GM23338 (cell line): ENCODE measurements around the gene SORBS2. TPM values are rescaled to one million over a fixed set of nuclear protein-coding genes. Genes with fewer than 3 reads are reported as not detected.

Experiments
- ATAC-seq: fragments of 200-7000 bp; cut with Tn5 transposase; 3 replicates; pipeline ENCODE4 v1.9.1; 2020
- DNase-seq: peaks from one replicate; pipeline ENCODE4 v3.0.0-alpha.2; 2015; ENCODE audit warnings: low spot score
- H2AFZ ChIP-seq: fragments of 200-600 bp; sonication (generic); 2 replicates; pipeline ENCODE4 v1.8.0; 2016; ENCODE audit warnings: antibody characterized with exemption, mild to moderate bottlenecking, moderate library complexity
- H3F3A ChIP-seq: fragments of 200-600 bp; sonication (generic); replicated peaks from 2 replicates; pipeline ENCODE4 v1.8.0; 2017; ENCODE audit warnings: antibody characterized with exemption, mixed run types, low read depth
- H3K27ac ChIP-seq: fragments of 200-600 bp; sonication (generic); 2 replicates; pipeline ENCODE4 v1.6.1; 2016; ENCODE audit warnings: low read depth
- H3K27me3 ChIP-seq: fragments of 200-600 bp; sonication (generic); 2 replicates; pipeline ENCODE4 v1.8.0; 2016; ENCODE audit warnings: mild to moderate bottlenecking, mixed run types, moderate library complexity; ENCODE audit not compliant: insufficient read depth
- H3K36me3 ChIP-seq: fragments of 200-600 bp; sonication (generic); 2 replicates; pipeline ENCODE4 v1.8.0; 2016; ENCODE audit warnings: mild to moderate bottlenecking; ENCODE audit not compliant: insufficient read depth
- H3K4me1 ChIP-seq: fragments of 200-600 bp; sonication (generic); 2 replicates; pipeline ENCODE4 v1.8.0; 2016; ENCODE audit warnings: mild to moderate bottlenecking, moderate library complexity; ENCODE audit not compliant: insufficient read depth
- H3K4me2 ChIP-seq: fragments of 200-600 bp; sonication (generic); 2 replicates; pipeline ENCODE4 v1.7.1; 2017; ENCODE audit warnings: mixed run types
- H3K4me3 ChIP-seq: fragments of 200-600 bp; sonication (generic); 2 replicates; pipeline ENCODE4 v1.6.1; 2016; ENCODE audit warnings: mixed run types
- H3K79me2 ChIP-seq: fragments of 200-600 bp; sonication (generic); replicated peaks from 2 replicates; pipeline ENCODE4 v1.8.0; 2017; ENCODE audit warnings: mild to moderate bottlenecking; ENCODE audit not compliant: insufficient read depth
- H3K9me2 ChIP-seq: fragments of 200-600 bp; sonication (generic); 2 replicates; pipeline ENCODE4 v1.8.0; 2017; ENCODE audit not compliant: insufficient read depth
- H4K20me1 ChIP-seq: fragments of 200-600 bp; sonication (generic); replicated peaks from 2 replicates; pipeline ENCODE4 v1.8.0; 2017; ENCODE audit warnings: mild to moderate bottlenecking; ENCODE audit not compliant: insufficient read depth
- H3K27ac Mint-ChIP-seq: 2 replicates; pipeline ENCODE4 v1.8.0; 2020; ENCODE audit warnings: inconsistent platforms, mild to moderate bottlenecking, moderate library complexity, mixed read lengths
- H3K27me3 Mint-ChIP-seq: 3 replicates; pipeline ENCODE4 v1.8.0; 2022; ENCODE audit warnings: low read depth, mild to moderate bottlenecking, moderate library complexity, mixed read lengths, inconsistent platforms; ENCODE audit not compliant: insufficient read depth, poor library complexity
- H3K36me3 Mint-ChIP-seq: 3 replicates; pipeline ENCODE4 v1.8.0; 2021; ENCODE audit warnings: low read depth, mild to moderate bottlenecking, inconsistent platforms, moderate library complexity, mixed read lengths
- H3K4me1 Mint-ChIP-seq: 3 replicates; pipeline ENCODE4 v1.8.0; 2020; ENCODE audit warnings: mild to moderate bottlenecking, inconsistent platforms, mixed read lengths
- H3K4me3 Mint-ChIP-seq: 3 replicates; pipeline ENCODE4 v1.8.0; 2021; ENCODE audit warnings: moderate library complexity, mild to moderate bottlenecking, inconsistent platforms, mixed read lengths
- H3K9me3 Mint-ChIP-seq: 3 replicates; pipeline ENCODE4 v1.8.0; 2020; ENCODE audit warnings: moderate library complexity, mild to moderate bottlenecking, inconsistent platforms, mixed read lengths
- CREB1 ChIP-seq: fragments of 250-450 bp; sonication (Bioruptor Pico); IDR thresholded peaks from 2 replicates; pipeline ENCODE4 v1.5.0; 2020; ENCODE audit warnings: low read depth, mild to moderate bottlenecking, moderate library complexity
- CTCF ChIP-seq, 2 experiments: fragments of 200-600 bp in 1 of 2; sonication (generic) in 1 of 2; conservative IDR thresholded peaks; 2 replicates each; pipeline versions ENCODE4 v1.5.1 to v1.6.1; 2016 to 2017; ENCODE audit warnings: antibody characterized with exemption in 2 of 2, low read depth in 2 of 2, mild to moderate bottlenecking in 2 of 2, moderate library complexity in 1 of 2
- ETS1 ChIP-seq: IDR thresholded peaks from 2 replicates; pipeline ENCODE4 v1.6.1; 2016; ENCODE audit warnings: antibody characterized with exemption
- EZH2 ChIP-seq: fragments of 200-600 bp; sonication (generic); IDR thresholded peaks from one replicate; pipeline ENCODE4 v1.8.0; 2017; ENCODE audit warnings: antibody characterized with exemption, mild to moderate bottlenecking, low read depth; ENCODE audit not compliant: unreplicated experiment
- EZH2phosphoT487 ChIP-seq: fragments of 200-600 bp; sonication (generic); IDR thresholded peaks from one replicate; pipeline ENCODE4 v1.8.1; 2018; ENCODE audit warnings: antibody characterized with exemption; ENCODE audit not compliant: unreplicated experiment
- JUNB ChIP-seq: IDR thresholded peaks from one replicate; pipeline ENCODE4 v1.6.1; 2016; ENCODE audit warnings: antibody characterized with exemption; ENCODE audit not compliant: unreplicated experiment
- NANOG ChIP-seq: IDR thresholded peaks from 2 replicates; pipeline ENCODE4 v1.6.1; 2016; ENCODE audit warnings: antibody characterized with exemption, borderline replicate concordance
- POLR2AphosphoS5 ChIP-seq: IDR thresholded peaks from 2 replicates; pipeline ENCODE4 v1.6.1; 2016; ENCODE audit warnings: antibody characterized with exemption, low read depth
- REST ChIP-seq: IDR thresholded peaks from one replicate; pipeline ENCODE4 v1.6.1; 2018; ENCODE audit warnings: antibody characterized with exemption; ENCODE audit not compliant: unreplicated experiment
- STAT1 ChIP-seq: IDR thresholded peaks from one replicate; pipeline ENCODE4 v1.6.1; 2016; ENCODE audit warnings: antibody characterized with exemption; ENCODE audit not compliant: unreplicated experiment
- ZNF114 ChIP-seq: fragments of 250-450 bp; sonication (Bioruptor Pico); IDR thresholded peaks from 2 replicates; pipeline ENCODE4 v1.5.0; 2020; ENCODE audit warnings: mild to moderate bottlenecking, moderate library complexity
- ZNF331 ChIP-seq: fragments of 250-450 bp; sonication (Bioruptor Pico); IDR thresholded peaks from 2 replicates; pipeline ENCODE4 v1.5.0; 2020; ENCODE audit warnings: low read depth, mild to moderate bottlenecking, moderate library complexity
- ZNF462 ChIP-seq: fragments of 250-450 bp; sonication (Bioruptor Pico); IDR thresholded peaks from 2 replicates; pipeline ENCODE4 v1.5.0; 2020; ENCODE audit warnings: mild to moderate bottlenecking, moderate library complexity
- polyA plus RNA-seq: library from polyadenylated mRNA; unstranded; fragments of >200 nt; fragmentation: Nextera tagmentation; extraction: Ambion mirVana; gene quantifications from 2 replicates; pipeline ENCODE4 v1.2.1, GENCODE V29; 2016
- total RNA-seq: library from RNA; depleted of rRNA; stranded (reverse); fragments of >200 nt; shearing (Covaris generic); gene quantifications from 2 replicates; pipeline ENCODE4 v1.2.3, GENCODE V29; 2014

Gene SORBS2
- total and polyA plus RNA-seq, 2 experiments from 2014 or later, result 17.8 to 27.6 TPM

GRCh38 chr4:185738820-185739219, 73.2 kb downstream of the SORBS2 start:
- Histone ChIP-seq H2AFZ (no peak overlapping the region), H3K27ac (no peak overlapping the region), H3K36me3 (no peaks in the 10 kb centered on the region), H3K4me2 (no peak overlapping the region), H3K4me1 (peaks cover 45% of the 10 kb centered on the region), H3K79me2 (no peaks in the 10 kb centered on the region), H3K9me2 (no peaks in the 10 kb centered on the region), H3K27me3 (no peaks in the 10 kb centered on the region), H3F3A (no peaks in the 10 kb centered on the region), H4K20me1 (no peaks in the 10 kb centered on the region), H3K4me3 (no peak overlapping the region)
- Mint-ChIP-seq H3K4me1 (peaks cover 61% of the 10 kb centered on the region), H3K9me3 (no peaks in the 10 kb centered on the region), H3K4me3 (no peak overlapping the region), H3K27ac (no peak overlapping the region), H3K36me3 (peaks cover 13% of the 10 kb centered on the region), H3K27me3 (peaks cover 6% of the 10 kb centered on the region)
- TF ChIP-seq ZNF462 (CRISPR knock-in tag) (no peak), POLR2AphosphoS5 (no peak), NANOG (no peak), CTCF (conservative IDR thresholded peaks at IDR 0.05; ENCODE audit: low read depth in 2 of 2) (no peak), ETS1 (no peak), EZH2phosphoT487 (no peak), CREB1 (no peak), EZH2 (no peak), ZNF114 (CRISPR knock-in tag) (no peak), ZNF331 (CRISPR knock-in tag) (no peak), JUNB (no peak), STAT1 (no peak), REST (no peak)
- ATAC-seq, result no peak
- DNase-seq, result no peak
